SK-N-SH treated with all-trans-retinoic acid at 6 μM for 48 hours (cell line): Measurements from ENCODE around the gene CAMK2N2.
A peak's percentile ranks its signal among the peaks of the same experiment; 100 is the strongest.

ENCODE experiments used
- ATAC-seq: fragments of 200-7000 bp; cut with Tn5 transposase; 3 replicates; pipeline ENCODE4 v1.9.1; 2020; ENCODE audit warnings: mild to moderate bottlenecking, moderate library complexity
- ARNTL ChIP-seq: fragments of 450-650 bp; formaldehyde crosslinking; IDR thresholded peaks from 2 replicates; pipeline ENCODE4 v1.5.0; 2020; ENCODE audit warnings: low read depth, mild to moderate bottlenecking, moderate library complexity, borderline replicate concordance
- BACH2 ChIP-seq: fragments of 250-450 bp; sonication (Bioruptor Pico); IDR thresholded peaks from 2 replicates; pipeline ENCODE4 v1.9.0; 2021; ENCODE audit warnings: mild to moderate bottlenecking, borderline replicate concordance
- CSDC2 ChIP-seq: fragments of 250-450 bp; sonication (Bioruptor Pico); IDR thresholded peaks from 2 replicates; pipeline ENCODE4 v1.5.0; 2020; ENCODE audit warnings: mild to moderate bottlenecking, moderate library complexity
- CSRNP3 ChIP-seq: fragments of 250-450 bp; sonication (Bioruptor Pico); IDR thresholded peaks from 2 replicates; pipeline ENCODE4 v1.5.1; 2021; ENCODE audit warnings: mild to moderate bottlenecking, moderate library complexity
- ESRRG ChIP-seq: fragments of 250-450 bp; sonication (Bioruptor Pico); IDR thresholded peaks from 2 replicates; pipeline ENCODE4 v1.6.1; 2021; ENCODE audit warnings: mild to moderate bottlenecking
- GLIS3 ChIP-seq: fragments of 250-450 bp; sonication (Bioruptor Pico); IDR thresholded peaks from 2 replicates; pipeline ENCODE4 v1.5.0; 2020; ENCODE audit warnings: mild to moderate bottlenecking, moderate library complexity
- ISL1 ChIP-seq: fragments of 250-450 bp; sonication (Bioruptor Pico); IDR thresholded peaks from 2 replicates; pipeline ENCODE4 v2.1.2; 2022; ENCODE audit warnings: mild to moderate bottlenecking, moderate library complexity
- OSR1 ChIP-seq: fragments of 250-450 bp; sonication (Bioruptor Pico); IDR thresholded peaks from 2 replicates; pipeline ENCODE4 v1.8.0; 2022; ENCODE audit warnings: moderate library complexity, mild to moderate bottlenecking, inconsistent platforms
- PPARA ChIP-seq: fragments of 250-450 bp; sonication (Bioruptor Pico); IDR thresholded peaks from 2 replicates; pipeline ENCODE4 v1.5.0; 2020; ENCODE audit warnings: mild to moderate bottlenecking, borderline replicate concordance
- SNAI2 ChIP-seq: fragments of 250-450 bp; sonication (Bioruptor Pico); IDR thresholded peaks from 2 replicates; pipeline ENCODE4 v1.5.0; 2020; ENCODE audit warnings: mild to moderate bottlenecking, moderate library complexity
- ZC3H10 ChIP-seq: fragments of 250-450 bp; sonication (Bioruptor Pico); IDR thresholded peaks from 2 replicates; pipeline ENCODE4 v1.5.1; 2021; ENCODE audit warnings: mild to moderate bottlenecking, moderate library complexity
- ZFP3 ChIP-seq: fragments of 250-450 bp; sonication (Bioruptor Pico); IDR thresholded peaks from 2 replicates; pipeline ENCODE4 v1.5.0; 2020; ENCODE audit warnings: mild to moderate bottlenecking, moderate library complexity
- ZFP30 ChIP-seq: fragments of 450-650 bp; formaldehyde crosslinking; IDR thresholded peaks from 2 replicates; pipeline ENCODE4 v1.5.0; 2022; ENCODE audit warnings: mild to moderate bottlenecking, moderate library complexity
- ZNF565 ChIP-seq: fragments of 450-650 bp; formaldehyde crosslinking; conservative IDR thresholded peaks from 2 replicates; pipeline ENCODE4 v1.5.0; 2020; ENCODE audit warnings: low read depth, mild to moderate bottlenecking, moderate library complexity
- ZNF70 ChIP-seq: fragments of 450-650 bp; formaldehyde crosslinking; IDR thresholded peaks from 2 replicates; pipeline ENCODE4 v1.5.0; 2020; ENCODE audit warnings: mild to moderate bottlenecking, moderate library complexity
- ZNF8 ChIP-seq: fragments of 450-650 bp; formaldehyde crosslinking; IDR thresholded peaks from 2 replicates; pipeline ENCODE4 v1.5.0; 2020; ENCODE audit warnings: mild to moderate bottlenecking, moderate library complexity
- TF ChIP-seq, protein P1 (sequence below): fragments of 250-450 bp; sonication (Bioruptor Pico); IDR thresholded peaks from 2 replicates; pipeline ENCODE4 v1.8.0; 2020; ENCODE audit warnings: mild to moderate bottlenecking, moderate library complexity, borderline replicate concordance
- TF ChIP-seq, protein P2 (sequence below): fragments of 250-450 bp; sonication (Bioruptor Pico); IDR thresholded peaks from 2 replicates; pipeline ENCODE4 v1.5.0; 2020; ENCODE audit warnings: mild to moderate bottlenecking, moderate library complexity
- TF ChIP-seq, protein P3 (sequence below): fragments of 250-450 bp; sonication (Bioruptor Pico); IDR thresholded peaks from 2 replicates; pipeline ENCODE4 v1.8.0; 2021; ENCODE audit warnings: low read depth, mild to moderate bottlenecking, moderate library complexity, borderline replicate concordance

CAMK2N2 gene

GRCh38 chr3:184229394-184230080 is 31.8 kb downstream of the CAMK2N2 start, which contains the start of gene VWA5B2:
Gene VWA5B2, plus strand, starts transcription at chr3:184229585. Its CDS starts 944 bp downstream, at chr3:184230529.
- peak; percentile 90 for ATAC-seq
- TF ChIP-seq CSDC2 (CRISPR knock-in tag) (no peak), SNAI2 (CRISPR knock-in tag) (peak; percentile 63; the same call in 1 of the 2 replicates), ZFP3 (CRISPR knock-in tag) (no peak)

DNA sequence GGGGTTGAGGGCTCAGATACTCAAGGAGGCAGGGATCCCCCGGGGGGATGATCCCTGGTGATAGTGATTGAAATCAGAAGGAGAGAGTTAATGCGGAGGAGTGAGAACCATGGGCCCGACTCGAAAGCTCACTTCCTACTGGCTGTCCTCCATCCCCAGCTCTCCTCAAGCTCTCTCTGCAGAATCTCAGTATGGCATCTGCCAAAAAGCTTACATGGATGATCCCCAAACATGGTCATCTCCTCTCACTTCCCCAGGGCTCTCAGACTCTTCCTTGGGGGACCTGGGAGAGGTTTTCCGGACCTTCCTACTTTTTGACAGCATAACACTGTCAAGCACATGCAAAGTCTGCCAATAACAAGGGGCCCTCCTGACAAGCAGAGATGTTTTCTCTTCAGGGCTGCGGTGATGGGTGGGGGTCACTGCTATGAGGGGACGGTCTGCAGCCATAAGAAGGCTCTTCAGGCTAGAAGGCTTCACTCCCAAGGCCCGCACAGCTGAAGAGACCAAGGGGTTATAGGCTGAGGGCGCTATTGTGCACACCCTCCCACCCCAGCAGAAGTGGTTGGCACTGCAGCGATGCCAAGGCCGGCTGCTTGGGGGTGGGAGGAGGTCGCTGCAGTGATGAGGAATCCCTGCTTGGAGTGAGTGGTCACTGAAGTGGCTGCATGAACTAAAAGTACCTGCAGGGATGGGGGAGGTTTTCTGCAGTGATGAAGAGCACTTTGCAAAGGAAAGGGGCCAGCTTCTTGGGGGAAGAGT is 32.8 kb downstream of the CAMK2N2 start:
- no peak for ATAC-seq
- TF ChIP-seq, protein P1, sequence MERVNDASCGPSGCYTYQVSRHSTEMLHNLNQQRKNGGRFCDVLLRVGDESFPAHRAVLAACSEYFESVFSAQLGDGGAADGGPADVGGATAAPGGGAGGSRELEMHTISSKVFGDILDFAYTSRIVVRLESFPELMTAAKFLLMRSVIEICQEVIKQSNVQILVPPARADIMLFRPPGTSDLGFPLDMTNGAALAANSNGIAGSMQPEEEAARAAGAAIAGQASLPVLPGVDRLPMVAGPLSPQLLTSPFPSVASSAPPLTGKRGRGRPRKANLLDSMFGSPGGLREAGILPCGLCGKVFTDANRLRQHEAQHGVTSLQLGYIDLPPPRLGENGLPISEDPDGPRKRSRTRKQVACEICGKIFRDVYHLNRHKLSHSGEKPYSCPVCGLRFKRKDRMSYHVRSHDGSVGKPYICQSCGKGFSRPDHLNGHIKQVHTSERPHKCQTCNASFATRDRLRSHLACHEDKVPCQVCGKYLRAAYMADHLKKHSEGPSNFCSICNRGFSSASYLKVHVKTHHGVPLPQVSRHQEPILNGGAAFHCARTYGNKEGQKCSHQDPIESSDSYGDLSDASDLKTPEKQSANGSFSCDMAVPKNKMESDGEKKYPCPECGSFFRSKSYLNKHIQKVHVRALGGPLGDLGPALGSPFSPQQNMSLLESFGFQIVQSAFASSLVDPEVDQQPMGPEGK = no peak
- TF ChIP-seq ZFP3 (CRISPR knock-in tag) = no peak
- no peak for TF ChIP-seq SNAI2 (CRISPR knock-in tag)
- TF ChIP-seq ZNF8 (CRISPR knock-in tag) = no peak
- no peak for TF ChIP-seq OSR1 (CRISPR knock-in tag)
- no peak for TF ChIP-seq ZFP30
- no peak for TF ChIP-seq ZNF565 (CRISPR knock-in tag)
- TF ChIP-seq ARNTL (CRISPR knock-in tag) = no peak

DNA sequence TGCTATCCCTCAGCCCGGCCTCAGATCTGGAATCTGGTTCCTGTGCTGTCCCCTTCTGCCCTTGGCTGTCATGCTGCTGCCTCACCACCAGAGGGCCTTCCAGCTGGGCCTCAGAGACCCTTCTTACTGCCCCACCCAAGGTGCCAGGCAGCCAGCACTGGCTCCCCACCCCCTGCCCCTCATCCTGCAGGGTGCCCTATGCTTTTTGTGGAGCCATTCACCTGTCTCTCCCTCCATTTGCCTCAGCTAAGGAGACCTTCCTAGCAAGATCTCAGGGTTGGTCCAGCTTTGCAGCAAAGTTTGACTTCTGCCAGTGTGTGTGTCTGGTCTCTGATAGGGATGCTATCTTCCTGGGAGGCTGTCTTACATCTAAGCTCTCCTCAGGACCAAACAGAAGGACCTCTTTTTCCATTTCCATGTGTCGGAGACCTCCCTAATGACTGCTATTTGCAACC is 33.8 kb downstream of the CAMK2N2 start:
- no peak for TF ChIP-seq GLIS3
- TF ChIP-seq, protein P1 = no peak
- no peak for TF ChIP-seq ESRRG
- no peak for TF ChIP-seq SNAI2 (CRISPR knock-in tag)
- no peak for TF ChIP-seq PPARA (CRISPR knock-in tag)
- TF ChIP-seq ARNTL (CRISPR knock-in tag) = no peak
- TF ChIP-seq, protein P2, sequence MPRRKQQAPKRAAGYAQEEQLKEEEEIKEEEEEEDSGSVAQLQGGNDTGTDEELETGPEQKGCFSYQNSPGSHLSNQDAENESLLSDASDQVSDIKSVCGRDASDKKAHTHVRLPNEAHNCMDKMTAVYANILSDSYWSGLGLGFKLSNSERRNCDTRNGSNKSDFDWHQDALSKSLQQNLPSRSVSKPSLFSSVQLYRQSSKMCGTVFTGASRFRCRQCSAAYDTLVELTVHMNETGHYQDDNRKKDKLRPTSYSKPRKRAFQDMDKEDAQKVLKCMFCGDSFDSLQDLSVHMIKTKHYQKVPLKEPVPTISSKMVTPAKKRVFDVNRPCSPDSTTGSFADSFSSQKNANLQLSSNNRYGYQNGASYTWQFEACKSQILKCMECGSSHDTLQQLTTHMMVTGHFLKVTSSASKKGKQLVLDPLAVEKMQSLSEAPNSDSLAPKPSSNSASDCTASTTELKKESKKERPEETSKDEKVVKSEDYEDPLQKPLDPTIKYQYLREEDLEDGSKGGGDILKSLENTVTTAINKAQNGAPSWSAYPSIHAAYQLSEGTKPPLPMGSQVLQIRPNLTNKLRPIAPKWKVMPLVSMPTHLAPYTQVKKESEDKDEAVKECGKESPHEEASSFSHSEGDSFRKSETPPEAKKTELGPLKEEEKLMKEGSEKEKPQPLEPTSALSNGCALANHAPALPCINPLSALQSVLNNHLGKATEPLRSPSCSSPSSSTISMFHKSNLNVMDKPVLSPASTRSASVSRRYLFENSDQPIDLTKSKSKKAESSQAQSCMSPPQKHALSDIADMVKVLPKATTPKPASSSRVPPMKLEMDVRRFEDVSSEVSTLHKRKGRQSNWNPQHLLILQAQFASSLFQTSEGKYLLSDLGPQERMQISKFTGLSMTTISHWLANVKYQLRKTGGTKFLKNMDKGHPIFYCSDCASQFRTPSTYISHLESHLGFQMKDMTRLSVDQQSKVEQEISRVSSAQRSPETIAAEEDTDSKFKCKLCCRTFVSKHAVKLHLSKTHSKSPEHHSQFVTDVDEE = no peak
- TF ChIP-seq, protein P3, sequence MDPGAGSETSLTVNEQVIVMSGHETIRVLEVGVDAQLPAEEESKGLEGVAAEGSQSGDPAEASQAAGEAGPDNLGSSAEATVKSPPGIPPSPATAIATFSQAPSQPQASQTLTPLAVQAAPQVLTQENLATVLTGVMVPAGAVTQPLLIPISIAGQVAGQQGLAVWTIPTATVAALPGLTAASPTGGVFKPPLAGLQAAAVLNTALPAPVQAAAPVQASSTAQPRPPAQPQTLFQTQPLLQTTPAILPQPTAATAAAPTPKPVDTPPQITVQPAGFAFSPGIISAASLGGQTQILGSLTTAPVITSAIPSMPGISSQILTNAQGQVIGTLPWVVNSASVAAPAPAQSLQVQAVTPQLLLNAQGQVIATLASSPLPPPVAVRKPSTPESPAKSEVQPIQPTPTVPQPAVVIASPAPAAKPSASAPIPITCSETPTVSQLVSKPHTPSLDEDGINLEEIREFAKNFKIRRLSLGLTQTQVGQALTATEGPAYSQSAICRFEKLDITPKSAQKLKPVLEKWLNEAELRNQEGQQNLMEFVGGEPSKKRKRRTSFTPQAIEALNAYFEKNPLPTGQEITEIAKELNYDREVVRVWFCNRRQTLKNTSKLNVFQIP (CRISPR knock-in tag) = no peak
- no peak for TF ChIP-seq ZC3H10 (CRISPR knock-in tag)
- no peak for TF ChIP-seq ISL1 (CRISPR knock-in tag)
- TF ChIP-seq ZNF70 (CRISPR knock-in tag) = no peak
- TF ChIP-seq ZNF8 (CRISPR knock-in tag) = no peak
- no peak for TF ChIP-seq BACH2 (CRISPR knock-in tag)
- TF ChIP-seq ZFP30 = no peak
- no peak for TF ChIP-seq CSDC2 (CRISPR knock-in tag)
- TF ChIP-seq CSRNP3 (CRISPR knock-in tag) = no peak
- peak; percentile 62 for ATAC-seq
